ENCODE measurements around the gene ATP6V1B1. TPM values are rescaled to one million over a fixed set of nuclear protein-coding genes. Genes with fewer than 3 reads are reported as not detected.

Gene ATP6V1B1
- total RNA-seq, 3 donors from 2014 or later (not counting 1 experiment from before 2014, with no cell fraction given) = not detected

- Mint-ChIP-seq H3K36me3 (no peaks in the 10 kb centered on the region), H3K4me1 (peaks cover 24 to 41% of the 10 kb centered on the region in 2 donors), H3K4me3 (no peak overlapping the region), H3K9me3 (no peaks in the 10 kb centered on the region), H3K27me3 (ENCODE audit: low read depth in 2 of 2) (peaks cover 71 to 83% of the 10 kb centered on the region in 2 donors), H3K27ac (no peak overlapping the region)
- ATAC-seq (no peak), DNase-seq (no peak)
- intact Hi-C loops (cut with micrococcal nuclease) = no loop called here
- TF ChIP-seq CTCF (IDR thresholded peaks at IDR 0.05) = no peak
- Histone ChIP-seq H3K4me1 (ENCODE audit: control insufficient read depth, insufficient read depth, low read length) (peaks cover 28% of the 10 kb centered on the region), H3K4me3 (ENCODE audit: low read length) (no peak overlapping the region), H3K27ac (ENCODE audit: low read length) (no peak overlapping the region), H3K27me3 (ENCODE audit: control insufficient read depth, insufficient read depth, low read length) (peaks cover 81% of the 10 kb centered on the region), H3K36me3 (ENCODE audit: control insufficient read depth, insufficient read depth, low read length) (no peaks in the 10 kb centered on the region), H3K9me3 (ENCODE audit: control insufficient read depth, insufficient read depth, low read length) (no peaks in the 10 kb centered on the region)
- 17% methylated on average over 55 of the region's 56 CpGs for WGBS (ENCODE audit: insufficient coverage)
Observed at GRCh38 chr2:70904371-70905216, 31.1 kb upstream of the ATP6V1B1 start.

- H3K27me3 Mint-ChIP-seq (ENCODE audit: low read depth in 2 of 2) = peaks cover 67 to 82% of the 10 kb centered on the region in 2 donors
Observed at GRCh38 chr2:70905443-70906421, 30.0 kb upstream of the ATP6V1B1 start.

GRCh38 chr2:70906439-70907005 lies 29.2 kb upstream of the ATP6V1B1 start:
- Histone ChIP-seq H3K27me3 (ENCODE audit: control insufficient read depth, insufficient read depth, low read length) (peaks cover 77% of the 10 kb centered on the region), H3K9me3 (ENCODE audit: control insufficient read depth, insufficient read depth, low read length) (no peaks in the 10 kb centered on the region), H3K4me3 (ENCODE audit: low read length) (no peak overlapping the region), H3K36me3 (ENCODE audit: control insufficient read depth, insufficient read depth, low read length) (no peaks in the 10 kb centered on the region), H3K4me1 (ENCODE audit: control insufficient read depth, insufficient read depth, low read length) (peaks cover 11% of the 10 kb centered on the region), H3K27ac (ENCODE audit: low read length) (no peak overlapping the region)
- intact Hi-C loops (cut with micrococcal nuclease) = no loop called here
- Mint-ChIP-seq H3K4me3 (no peak overlapping the region), H3K27ac (no peak overlapping the region), H3K9me3 (no peaks in the 10 kb centered on the region), H3K4me1 (peaks cover 15 to 23% of the 10 kb centered on the region in 2 donors), H3K27me3 (ENCODE audit: low read depth in 2 of 2) (peaks cover 68 to 82% of the 10 kb centered on the region in 2 donors), H3K36me3 (no peaks in the 10 kb centered on the region)
- DNase-seq = no peak
- no peak for ATAC-seq
- 18% methylated on average over 15 of the region's 16 CpGs for WGBS (ENCODE audit: insufficient coverage)
- TF ChIP-seq CTCF (IDR thresholded peaks at IDR 0.05) = no peak

More at GRCh38 chr2:70905443-70906421, 30.0 kb upstream of the ATP6V1B1 start:
- WGBS (ENCODE audit: insufficient coverage) = 29% methylated on average over 17 of the region's 18 CpGs
- Mint-ChIP-seq H3K36me3 (no peaks in the 10 kb centered on the region), H3K9me3 (no peaks in the 10 kb centered on the region), H3K27ac (no peak overlapping the region), H3K4me1 (peaks cover 23 to 31% of the 10 kb centered on the region in 2 donors), H3K4me3 (no peak overlapping the region)
- intact Hi-C loops (cut with micrococcal nuclease) = no loop called here
- no peak for ATAC-seq
- H3K27me3 ChIP-seq (ENCODE audit: control insufficient read depth, insufficient read depth, low read length) = peaks cover 76% of the 10 kb centered on the region
- peaks cover 19% of the 10 kb centered on the region for H3K4me1 ChIP-seq (ENCODE audit: control insufficient read depth, insufficient read depth, low read length)
- DNase-seq = no peak
- no peaks in the 10 kb centered on the region for H3K9me3 ChIP-seq (ENCODE audit: control insufficient read depth, insufficient read depth, low read length)
- no peak overlapping the region for H3K27ac ChIP-seq (ENCODE audit: low read length)
- H3K36me3 ChIP-seq (ENCODE audit: control insufficient read depth, insufficient read depth, low read length) = no peaks in the 10 kb centered on the region
- no peak for TF ChIP-seq CTCF (IDR thresholded peaks at IDR 0.05)
- no peak overlapping the region for H3K4me3 ChIP-seq (ENCODE audit: low read length)

All from natural killer cell (primary cell).